H9 (cell line): ENCODE measurements around the gene TTC12. TPM values are rescaled to one million over a fixed set of nuclear protein-coding genes. Genes with fewer than 3 reads are reported as not detected.

Experiments
- DNase-seq: peaks from one replicate; pipeline ENCODE4 v3.0.0-alpha.2; 2017
- H2AFZ ChIP-seq: one replicate; pipeline ENCODE4 v1.6.1; 2013; ENCODE audit warnings: mild to moderate bottlenecking, low read length, control low read depth, moderate library complexity
- H2AK5ac ChIP-seq: 2 replicates; pipeline ENCODE4 v1.6.1; 2013; ENCODE audit warnings: low read length, control low read depth, mixed read lengths; ENCODE audit not compliant: insufficient read length
- H2BK120ac ChIP-seq: one replicate; pipeline ENCODE4 v1.6.1; 2013; ENCODE audit warnings: low read depth, mild to moderate bottlenecking, low read length, control low read depth, inconsistent platforms; ENCODE audit not compliant: poor library complexity, severe bottlenecking
- H2BK12ac ChIP-seq: 2 replicates; pipeline ENCODE4 v1.6.1; 2013; ENCODE audit warnings: low read length, control low read depth, mixed read lengths, low read depth; ENCODE audit not compliant: insufficient read length
- H2BK15ac ChIP-seq: 2 replicates; pipeline ENCODE4 v1.6.1; 2013; ENCODE audit warnings: low read depth, low read length, control low read depth
- H2BK20ac ChIP-seq: one replicate; pipeline ENCODE4 v1.6.1; 2013; ENCODE audit warnings: low read depth, mild to moderate bottlenecking, low read length, control low read depth, inconsistent platforms; ENCODE audit not compliant: poor library complexity, severe bottlenecking
- H2BK5ac ChIP-seq: 2 replicates; pipeline ENCODE4 v1.6.1; 2013; ENCODE audit warnings: low read length, control low read depth, mixed read lengths; ENCODE audit not compliant: insufficient read length
- H3K14ac ChIP-seq: 2 replicates; pipeline ENCODE4 v1.6.1; 2013; ENCODE audit warnings: low read length, control low read depth; ENCODE audit not compliant: insufficient read depth
- H3K18ac ChIP-seq: 2 replicates; pipeline ENCODE4 v1.6.1; 2013; ENCODE audit warnings: low read depth, mild to moderate bottlenecking, mixed read lengths, low read length, control low read depth; ENCODE audit not compliant: insufficient read length
- H3K23ac ChIP-seq: 2 replicates; pipeline ENCODE4 v1.6.1; 2013; ENCODE audit warnings: low read length, control low read depth, mixed read lengths, low read depth; ENCODE audit not compliant: insufficient read length
- H3K23me2 ChIP-seq: 2 replicates; pipeline ENCODE4 v1.6.1; 2013; ENCODE audit warnings: low read depth, mild to moderate bottlenecking, mixed read lengths, low read length, control low read depth; ENCODE audit not compliant: insufficient read length, poor library complexity, severe bottlenecking
- H3K27ac ChIP-seq: 2 replicates; pipeline ENCODE4 v1.5.1; 2013; ENCODE audit warnings: low read length, control low read depth, mixed read lengths, low read depth; ENCODE audit not compliant: insufficient read length
- H3K27me3 ChIP-seq: 2 replicates; pipeline ENCODE4 v1.6.1; 2013; ENCODE audit warnings: low read length, control low read depth, inconsistent platforms; ENCODE audit not compliant: insufficient read depth
- H3K4ac ChIP-seq: 2 replicates; pipeline ENCODE4 v1.6.1; 2013; ENCODE audit warnings: low read depth, mild to moderate bottlenecking, control low read depth, inconsistent platforms, low read length, moderate library complexity
- H3K4me1 ChIP-seq: 2 replicates; pipeline ENCODE4 v1.6.1; 2013; ENCODE audit warnings: low read length, control low read depth, inconsistent platforms; ENCODE audit not compliant: insufficient read depth
- H3K4me2 ChIP-seq: 2 replicates; pipeline ENCODE4 v1.6.1; 2013; ENCODE audit warnings: low read length, control low read depth, mixed read lengths; ENCODE audit not compliant: insufficient read length, insufficient read depth
- H3K56ac ChIP-seq: 2 replicates; pipeline ENCODE4 v1.6.1; 2013; ENCODE audit warnings: low read depth, mild to moderate bottlenecking, mixed read lengths, low read length, control low read depth; ENCODE audit not compliant: insufficient read length
- H3K79me1 ChIP-seq: 2 replicates; pipeline ENCODE4 v1.6.1; 2013; ENCODE audit warnings: low read depth, mild to moderate bottlenecking, moderate library complexity, low read length, control low read depth, inconsistent platforms; ENCODE audit not compliant: insufficient read depth, poor library complexity, severe bottlenecking
- H3K79me2 ChIP-seq: 2 replicates; pipeline ENCODE4 v1.6.1; 2013; ENCODE audit warnings: low read length, control low read depth, inconsistent platforms; ENCODE audit not compliant: insufficient read depth
- H3K9ac ChIP-seq: 2 replicates; pipeline ENCODE4 v1.6.1; 2013; ENCODE audit warnings: low read length, control low read depth, mixed read lengths; ENCODE audit not compliant: insufficient read length; ENCODE audit errors: extremely low read depth
- H3K9me3 ChIP-seq: one replicate; pipeline ENCODE4 v1.6.1; 2013; ENCODE audit warnings: low read depth, low read length, inconsistent platforms; ENCODE audit not compliant: control insufficient read depth
- H3T11ph ChIP-seq: one replicate; pipeline ENCODE4 v1.6.1; 2013; ENCODE audit warnings: mild to moderate bottlenecking, low read length, control low read depth, inconsistent platforms
- H4K20me1 ChIP-seq: one replicate; pipeline ENCODE4 v1.6.1; 2013; ENCODE audit not compliant: control insufficient read depth, insufficient read length, insufficient read depth
- H4K5ac ChIP-seq: 2 replicates; pipeline ENCODE4 v1.6.1; 2013; ENCODE audit warnings: low read depth, mild to moderate bottlenecking, mixed read lengths, low read length, control low read depth; ENCODE audit not compliant: insufficient read length
- H4K8ac ChIP-seq: replicated peaks from 2 replicates; pipeline ENCODE4 v1.6.1; 2013; ENCODE audit warnings: low read length, control low read depth, mixed read lengths, low read depth; ENCODE audit not compliant: insufficient read length
- H4K91ac ChIP-seq: 2 replicates; pipeline ENCODE4 v1.6.1; 2013; ENCODE audit warnings: low read depth, mild to moderate bottlenecking, moderate library complexity, mixed read lengths, low read length, control low read depth; ENCODE audit not compliant: insufficient read length
- H3K27ac Mint-ChIP-seq, 3 experiments: 2 replicates in 2 of 3; 3 replicates in 1 of 3; pipeline ENCODE4 v1.8.0; 2020 to 2021; ENCODE audit warnings: mixed read lengths in 3 of 3, mild to moderate bottlenecking in 1 of 3, moderate library complexity in 1 of 3
- H3K27me3 Mint-ChIP-seq: 2 replicates; pipeline ENCODE4 v1.8.0; 2021; ENCODE audit warnings: low read depth, mild to moderate bottlenecking, moderate library complexity, mixed read lengths
- H3K36me3 Mint-ChIP-seq, 3 experiments: 2 replicates in 2 of 3; 3 replicates in 1 of 3; pipeline ENCODE4 v1.8.0; 2020 to 2021; ENCODE audit warnings: low read depth in 3 of 3, mixed read lengths in 3 of 3; ENCODE audit not compliant: insufficient read depth in 1 of 3
- H3K4me1 Mint-ChIP-seq, 2 experiments: 2 replicates each; pipeline ENCODE4 v1.8.0; 2020; ENCODE audit warnings: mixed read lengths in 2 of 2
- H3K4me3 Mint-ChIP-seq, 2 experiments: 2 replicates in 1 of 2; 3 replicates in 1 of 2; pipeline ENCODE4 v1.8.0; 2020 to 2021; ENCODE audit warnings: mild to moderate bottlenecking in 2 of 2, mixed read lengths in 2 of 2, moderate library complexity in 1 of 2
- H3K9me3 Mint-ChIP-seq, 2 experiments: 2 replicates in 1 of 2; 3 replicates in 1 of 2; pipeline ENCODE4 v1.8.0; 2020; ENCODE audit warnings: mild to moderate bottlenecking in 2 of 2, mixed read lengths in 2 of 2, moderate library complexity in 1 of 2
- WGBS: extraction: QIAGEN DNeasy Blood & Tissue Kit; methylation state at CpG from one replicate; pipeline ENCODE4 v1.1.7; 2013; ENCODE audit warnings: missing lambda C conversion rate, low lambda C conversion rate, mixed read lengths; ENCODE audit not compliant: insufficient read length; ENCODE audit errors: extremely low coverage; 5-methylcytosine and 5-hydroxymethylcytosine counted together
- total RNA-seq: library from RNA; stranded (reverse); gene quantifications from 2 replicates; pipeline ENCODE4 v1.2.1, GENCODE V29; 2021
- TF ChIP-seq, protein P1 (sequence below): fragments of 200-600 bp; sonication (generic); conservative IDR thresholded peaks from 3 replicates; pipeline ENCODE4 v1.8.0; 2021; ENCODE audit warnings: antibody characterized with exemption, mild to moderate bottlenecking

The TTC12 gene
- total RNA-seq, 1 experiment from 2014 or later, result 8.3 TPM

DNA sequence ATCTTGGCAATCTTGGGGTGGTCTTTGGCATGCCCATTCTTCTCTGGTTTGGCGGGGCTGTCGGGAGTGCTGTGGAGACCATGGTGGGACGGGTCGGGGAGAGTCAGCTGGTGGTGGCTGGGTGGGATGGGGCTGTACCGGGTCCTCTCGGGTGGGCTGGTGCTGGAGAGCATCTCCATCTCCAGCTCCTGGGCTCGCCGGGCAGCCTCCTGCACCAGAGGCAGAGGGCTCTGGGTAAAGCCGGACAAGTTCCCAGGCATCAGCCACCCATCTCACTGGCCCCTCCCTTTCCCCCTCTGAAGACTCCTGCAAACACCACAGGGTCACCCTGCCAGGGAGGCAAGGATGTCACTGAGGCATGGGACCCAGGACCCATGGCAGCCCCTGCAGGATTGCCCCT, 98.3 kb downstream of the TTC12 start:
- Histone ChIP-seq H3K56ac (no peak overlapping the region), H3K14ac (no peak overlapping the region), H3K4me1 (no peaks in the 10 kb centered on the region), H2BK5ac (no peak overlapping the region), H4K20me1 (no peaks in the 10 kb centered on the region), H2BK12ac (no peak overlapping the region), H3K4ac (no peak overlapping the region), H4K91ac (no peak overlapping the region), H2BK120ac (no peak overlapping the region), H4K5ac (no peak overlapping the region), H2BK20ac (no peak overlapping the region), H3K79me1 (no peaks in the 10 kb centered on the region), H3K4me2 (no peak overlapping the region), H3K23me2 (no peaks in the 10 kb centered on the region), H3K9me3 (no peaks in the 10 kb centered on the region), H3K27me3 (no peaks in the 10 kb centered on the region), H3T11ph (no peak overlapping the region), H3K27ac (no peak overlapping the region), H4K8ac (no peak overlapping the region), H2AK5ac (no peak overlapping the region), H3K9ac (no peak overlapping the region), H3K79me2 (no peaks in the 10 kb centered on the region), H2BK15ac (no peak overlapping the region), H2AFZ (no peak overlapping the region), H3K18ac (no peak overlapping the region), H3K23ac (no peak overlapping the region)
- WGBS, result no CpG with 5 or more reads among the region's 9 CpGs
- no peaks in the 10 kb centered on the region for H3K36me3 Mint-ChIP-seq
- TF ChIP-seq, protein P1, sequence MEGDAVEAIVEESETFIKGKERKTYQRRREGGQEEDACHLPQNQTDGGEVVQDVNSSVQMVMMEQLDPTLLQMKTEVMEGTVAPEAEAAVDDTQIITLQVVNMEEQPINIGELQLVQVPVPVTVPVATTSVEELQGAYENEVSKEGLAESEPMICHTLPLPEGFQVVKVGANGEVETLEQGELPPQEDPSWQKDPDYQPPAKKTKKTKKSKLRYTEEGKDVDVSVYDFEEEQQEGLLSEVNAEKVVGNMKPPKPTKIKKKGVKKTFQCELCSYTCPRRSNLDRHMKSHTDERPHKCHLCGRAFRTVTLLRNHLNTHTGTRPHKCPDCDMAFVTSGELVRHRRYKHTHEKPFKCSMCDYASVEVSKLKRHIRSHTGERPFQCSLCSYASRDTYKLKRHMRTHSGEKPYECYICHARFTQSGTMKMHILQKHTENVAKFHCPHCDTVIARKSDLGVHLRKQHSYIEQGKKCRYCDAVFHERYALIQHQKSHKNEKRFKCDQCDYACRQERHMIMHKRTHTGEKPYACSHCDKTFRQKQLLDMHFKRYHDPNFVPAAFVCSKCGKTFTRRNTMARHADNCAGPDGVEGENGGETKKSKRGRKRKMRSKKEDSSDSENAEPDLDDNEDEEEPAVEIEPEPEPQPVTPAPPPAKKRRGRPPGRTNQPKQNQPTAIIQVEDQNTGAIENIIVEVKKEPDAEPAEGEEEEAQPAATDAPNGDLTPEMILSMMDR, result no peak
- H3K4me1 Mint-ChIP-seq, result peaks cover 3 to 6% of the 10 kb centered on the region in 2 experiments; a peak in 2 of 4 replicates
- no peaks in the 10 kb centered on the region for H3K9me3 Mint-ChIP-seq
- H3K27ac Mint-ChIP-seq, result no peak overlapping the region
- H3K4me3 Mint-ChIP-seq, result no peak overlapping the region
- H3K27me3 Mint-ChIP-seq, result peaks cover 3% of the 10 kb centered on the region; the same call in 1 of the 2 replicates
- no peak for DNase-seq
